Measurements from ENCODE around the gene SLC44A3.

DNA sequence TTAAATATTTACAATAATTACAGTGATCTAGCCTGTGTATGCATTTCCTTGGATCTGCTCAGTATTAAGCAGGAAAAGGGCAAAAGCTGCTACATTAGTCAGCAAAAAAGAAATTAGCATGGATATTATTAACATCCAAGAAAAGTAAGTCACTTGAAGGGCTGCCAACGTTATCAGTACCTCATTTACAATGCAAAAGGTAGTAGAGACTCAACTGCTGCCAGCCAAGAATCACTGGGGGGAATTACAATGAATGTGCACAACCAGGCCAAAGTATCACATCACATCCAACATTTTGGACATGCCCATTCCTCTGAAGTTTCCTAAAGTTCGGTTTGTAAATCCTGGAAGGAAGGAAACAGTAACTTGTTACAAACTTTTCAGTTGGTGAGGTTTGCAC lies 104.8 kb downstream of the SLC44A3 start:
- TF ChIP-seq ZNF529 (tag by site-specific recombination; IDR thresholded peaks at IDR 0.05; ENCODE audit: insufficient replicate concordance) = no peak
- TF ChIP-seq, protein P1, sequence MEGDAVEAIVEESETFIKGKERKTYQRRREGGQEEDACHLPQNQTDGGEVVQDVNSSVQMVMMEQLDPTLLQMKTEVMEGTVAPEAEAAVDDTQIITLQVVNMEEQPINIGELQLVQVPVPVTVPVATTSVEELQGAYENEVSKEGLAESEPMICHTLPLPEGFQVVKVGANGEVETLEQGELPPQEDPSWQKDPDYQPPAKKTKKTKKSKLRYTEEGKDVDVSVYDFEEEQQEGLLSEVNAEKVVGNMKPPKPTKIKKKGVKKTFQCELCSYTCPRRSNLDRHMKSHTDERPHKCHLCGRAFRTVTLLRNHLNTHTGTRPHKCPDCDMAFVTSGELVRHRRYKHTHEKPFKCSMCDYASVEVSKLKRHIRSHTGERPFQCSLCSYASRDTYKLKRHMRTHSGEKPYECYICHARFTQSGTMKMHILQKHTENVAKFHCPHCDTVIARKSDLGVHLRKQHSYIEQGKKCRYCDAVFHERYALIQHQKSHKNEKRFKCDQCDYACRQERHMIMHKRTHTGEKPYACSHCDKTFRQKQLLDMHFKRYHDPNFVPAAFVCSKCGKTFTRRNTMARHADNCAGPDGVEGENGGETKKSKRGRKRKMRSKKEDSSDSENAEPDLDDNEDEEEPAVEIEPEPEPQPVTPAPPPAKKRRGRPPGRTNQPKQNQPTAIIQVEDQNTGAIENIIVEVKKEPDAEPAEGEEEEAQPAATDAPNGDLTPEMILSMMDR (tag by site-specific recombination; IDR thresholded peaks at IDR 0.05) = no peak
- no peak for TF ChIP-seq ZNF335 (tag by site-specific recombination; conservative IDR thresholded peaks at IDR 0.05)
- TF ChIP-seq, protein P2, sequence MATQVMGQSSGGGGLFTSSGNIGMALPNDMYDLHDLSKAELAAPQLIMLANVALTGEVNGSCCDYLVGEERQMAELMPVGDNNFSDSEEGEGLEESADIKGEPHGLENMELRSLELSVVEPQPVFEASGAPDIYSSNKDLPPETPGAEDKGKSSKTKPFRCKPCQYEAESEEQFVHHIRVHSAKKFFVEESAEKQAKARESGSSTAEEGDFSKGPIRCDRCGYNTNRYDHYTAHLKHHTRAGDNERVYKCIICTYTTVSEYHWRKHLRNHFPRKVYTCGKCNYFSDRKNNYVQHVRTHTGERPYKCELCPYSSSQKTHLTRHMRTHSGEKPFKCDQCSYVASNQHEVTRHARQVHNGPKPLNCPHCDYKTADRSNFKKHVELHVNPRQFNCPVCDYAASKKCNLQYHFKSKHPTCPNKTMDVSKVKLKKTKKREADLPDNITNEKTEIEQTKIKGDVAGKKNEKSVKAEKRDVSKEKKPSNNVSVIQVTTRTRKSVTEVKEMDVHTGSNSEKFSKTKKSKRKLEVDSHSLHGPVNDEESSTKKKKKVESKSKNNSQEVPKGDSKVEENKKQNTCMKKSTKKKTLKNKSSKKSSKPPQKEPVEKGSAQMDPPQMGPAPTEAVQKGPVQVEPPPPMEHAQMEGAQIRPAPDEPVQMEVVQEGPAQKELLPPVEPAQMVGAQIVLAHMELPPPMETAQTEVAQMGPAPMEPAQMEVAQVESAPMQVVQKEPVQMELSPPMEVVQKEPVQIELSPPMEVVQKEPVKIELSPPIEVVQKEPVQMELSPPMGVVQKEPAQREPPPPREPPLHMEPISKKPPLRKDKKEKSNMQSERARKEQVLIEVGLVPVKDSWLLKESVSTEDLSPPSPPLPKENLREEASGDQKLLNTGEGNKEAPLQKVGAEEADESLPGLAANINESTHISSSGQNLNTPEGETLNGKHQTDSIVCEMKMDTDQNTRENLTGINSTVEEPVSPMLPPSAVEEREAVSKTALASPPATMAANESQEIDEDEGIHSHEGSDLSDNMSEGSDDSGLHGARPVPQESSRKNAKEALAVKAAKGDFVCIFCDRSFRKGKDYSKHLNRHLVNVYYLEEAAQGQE (tag by site-specific recombination; IDR thresholded peaks at IDR 0.05) = no peak
- TF ChIP-seq, protein P3, sequence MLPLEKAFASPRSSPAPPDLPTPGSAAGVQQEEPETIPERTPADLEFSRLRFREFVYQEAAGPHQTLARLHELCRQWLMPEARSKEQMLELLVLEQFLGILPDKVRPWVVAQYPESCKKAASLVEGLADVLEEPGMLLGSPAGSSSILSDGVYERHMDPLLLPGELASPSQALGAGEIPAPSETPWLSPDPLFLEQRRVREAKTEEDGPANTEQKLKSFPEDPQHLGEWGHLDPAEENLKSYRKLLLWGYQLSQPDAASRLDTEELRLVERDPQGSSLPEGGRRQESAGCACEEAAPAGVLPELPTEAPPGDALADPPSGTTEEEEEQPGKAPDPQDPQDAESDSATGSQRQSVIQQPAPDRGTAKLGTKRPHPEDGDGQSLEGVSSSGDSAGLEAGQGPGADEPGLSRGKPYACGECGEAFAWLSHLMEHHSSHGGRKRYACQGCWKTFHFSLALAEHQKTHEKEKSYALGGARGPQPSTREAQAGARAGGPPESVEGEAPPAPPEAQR (tag by site-specific recombination; IDR thresholded peaks at IDR 0.05) = no peak
- TF ChIP-seq MEIS1 (CRISPR knock-in tag; IDR thresholded peaks at IDR 0.05; ENCODE audit: borderline replicate concordance) = no peak
- no peak for TF ChIP-seq ZNF629 (tag by site-specific recombination; IDR thresholded peaks at IDR 0.05)
- TF ChIP-seq YY1 (tag by site-specific recombination; IDR thresholded peaks at IDR 0.05) = no peak
- TF ChIP-seq ZNF140 (tag by site-specific recombination; IDR thresholded peaks at IDR 0.05) = no peak
- no peak for TF ChIP-seq ZNF354C (tag by site-specific recombination; IDR thresholded peaks at IDR 0.05; ENCODE audit: borderline replicate concordance, low read depth)
- no peak for TF ChIP-seq SETDB1 (IDR thresholded peaks at IDR 0.05; ENCODE audit: insufficient read length, low read length)
